Ovary (tissue), 3 donors: ENCODE results near the gene SLIT3.

ENCODE experiments used
- EP300 ChIP-seq: sonication (generic); formaldehyde crosslinking; IDR thresholded peaks from one replicate; pipeline ENCODE4 v1.6.1; 2017; ENCODE audit warnings: antibody characterized with exemption
- POLR2A ChIP-seq: fragments of 450-650 bp; IDR thresholded peaks from one replicate; pipeline ENCODE4 v1.6.1; 2017; ENCODE audit warnings: antibody characterized with exemption, mild to moderate bottlenecking, moderate library complexity
- TF ChIP-seq, protein P1 (sequence below), 3 donors: fragments of 450-650 bp in 2 of 3; fragments of 200-600 bp in 1 of 3; IDR thresholded peaks; one replicate each; pipeline versions ENCODE4 v1.5.1 to v1.8.0; 2016 to 2022; ENCODE audit warnings: antibody characterized with exemption in 3 of 3, mild to moderate bottlenecking in 1 of 3
- donor health status: DM: no; HTN: no; CAD: no.

DNA sequence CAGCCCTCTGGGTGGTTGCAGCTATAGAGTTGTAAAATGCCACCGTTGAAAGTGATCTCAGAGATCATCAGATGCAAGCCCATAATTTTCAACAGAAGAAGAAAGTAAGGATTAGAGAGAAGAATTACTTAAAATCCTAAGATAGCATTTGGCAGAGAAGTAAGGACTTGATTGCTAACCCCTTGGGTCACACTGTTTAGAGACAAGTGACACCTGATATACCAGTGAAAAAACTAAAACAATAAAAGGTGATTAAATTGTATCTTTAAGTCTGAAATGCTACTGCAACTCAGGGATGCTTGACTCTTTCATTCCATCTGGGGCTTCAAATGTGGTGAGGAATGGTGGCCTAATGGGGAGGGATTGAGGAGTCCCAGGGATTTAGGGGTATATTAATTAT lies 440.9 kb downstream of the SLIT3 start:
- no peak for TF ChIP-seq POLR2A
- TF ChIP-seq, protein P1, sequence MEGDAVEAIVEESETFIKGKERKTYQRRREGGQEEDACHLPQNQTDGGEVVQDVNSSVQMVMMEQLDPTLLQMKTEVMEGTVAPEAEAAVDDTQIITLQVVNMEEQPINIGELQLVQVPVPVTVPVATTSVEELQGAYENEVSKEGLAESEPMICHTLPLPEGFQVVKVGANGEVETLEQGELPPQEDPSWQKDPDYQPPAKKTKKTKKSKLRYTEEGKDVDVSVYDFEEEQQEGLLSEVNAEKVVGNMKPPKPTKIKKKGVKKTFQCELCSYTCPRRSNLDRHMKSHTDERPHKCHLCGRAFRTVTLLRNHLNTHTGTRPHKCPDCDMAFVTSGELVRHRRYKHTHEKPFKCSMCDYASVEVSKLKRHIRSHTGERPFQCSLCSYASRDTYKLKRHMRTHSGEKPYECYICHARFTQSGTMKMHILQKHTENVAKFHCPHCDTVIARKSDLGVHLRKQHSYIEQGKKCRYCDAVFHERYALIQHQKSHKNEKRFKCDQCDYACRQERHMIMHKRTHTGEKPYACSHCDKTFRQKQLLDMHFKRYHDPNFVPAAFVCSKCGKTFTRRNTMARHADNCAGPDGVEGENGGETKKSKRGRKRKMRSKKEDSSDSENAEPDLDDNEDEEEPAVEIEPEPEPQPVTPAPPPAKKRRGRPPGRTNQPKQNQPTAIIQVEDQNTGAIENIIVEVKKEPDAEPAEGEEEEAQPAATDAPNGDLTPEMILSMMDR (IDR thresholded peaks at IDR 0.05) = no peak
- TF ChIP-seq EP300 = no peak
